HEK293 (cell line): ENCODE results near the gene PHF21A.

Experiments
- ATF2 ChIP-seq: fragments of 450-650 bp; formaldehyde crosslinking; IDR thresholded peaks from 2 replicates; pipeline ENCODE4 v1.5.1; 2016; ENCODE audit warnings: missing biosample characterization, missing genetic modification characterization, low read depth
- CTCF ChIP-seq: fragments of 450-650 bp; formaldehyde crosslinking; IDR thresholded peaks from 2 replicates; pipeline ENCODE4 v1.5.1; 2016; ENCODE audit warnings: missing biosample characterization, missing genetic modification characterization
- HOXD13 ChIP-seq: sonication (generic); formaldehyde crosslinking; IDR thresholded peaks from 2 replicates; pipeline ENCODE4 v1.8.0; 2022; ENCODE audit warnings: missing genetic modification reagents, borderline replicate concordance
- PBX3 ChIP-seq: sonication (generic); formaldehyde crosslinking; IDR thresholded peaks from 2 replicates; pipeline ENCODE4 v1.8.1; 2022; ENCODE audit warnings: mild to moderate bottlenecking, moderate library complexity, missing genetic modification reagents
- REST ChIP-seq: fragments of 450-650 bp; formaldehyde crosslinking; IDR thresholded peaks from 2 replicates; pipeline ENCODE4 v1.5.1; 2016; ENCODE audit warnings: missing biosample characterization, missing genetic modification characterization
- TRIM28 ChIP-seq: IDR thresholded peaks from 2 replicates; pipeline ENCODE4 v1.6.1; 2011; ENCODE audit warnings: low read length, control low read depth, borderline replicate concordance
- ZNF423 ChIP-seq: fragments of 450-650 bp; formaldehyde crosslinking; IDR thresholded peaks from 2 replicates; pipeline ENCODE4 v1.5.1; 2016; ENCODE audit warnings: missing biosample characterization, missing genetic modification characterization
- ZNF544 ChIP-seq: fragments of 450-650 bp; formaldehyde crosslinking; IDR thresholded peaks from 2 replicates; pipeline ENCODE4 v1.5.0; 2017; ENCODE audit warnings: missing biosample characterization, missing genetic modification characterization
- ZNF549 ChIP-seq: fragments of 450-650 bp; IDR thresholded peaks from 2 replicates; pipeline ENCODE4 v1.5.1; 2018; ENCODE audit warnings: missing biosample characterization, missing genetic modification characterization, mild to moderate bottlenecking, inconsistent platforms, moderate library complexity
- ZNF580 ChIP-seq: fragments of 450-650 bp; formaldehyde crosslinking; IDR thresholded peaks from 2 replicates; pipeline ENCODE4 v1.5.1; 2016; ENCODE audit warnings: missing biosample characterization, missing genetic modification characterization
- ZNF692 ChIP-seq: fragments of 450-650 bp; formaldehyde crosslinking; IDR thresholded peaks from 2 replicates; pipeline ENCODE4 v1.5.1; 2016; ENCODE audit warnings: missing biosample characterization, missing genetic modification characterization
- ZSCAN16 ChIP-seq: fragments of 450-650 bp; formaldehyde crosslinking; IDR thresholded peaks from 2 replicates; pipeline ENCODE4 v1.5.1; 2016; ENCODE audit warnings: missing biosample characterization, missing genetic modification characterization

GRCh38 chr11:46130286-46130940 lies 9.2 kb upstream of the PHF21A start:
- no peak for TF ChIP-seq ZNF692 (tag by site-specific recombination)
- TF ChIP-seq REST (tag by site-specific recombination): no peak
- no peak for TF ChIP-seq PBX3
- TF ChIP-seq ZNF544: no peak
- no peak for TF ChIP-seq HOXD13 (CRISPR knock-in tag)
- TF ChIP-seq ZNF580 (tag by site-specific recombination): no peak
- TF ChIP-seq CTCF (tag by site-specific recombination): no peak
- no peak for TF ChIP-seq ZNF423
- no peak for TF ChIP-seq TRIM28
- TF ChIP-seq ATF2 (tag by site-specific recombination): no peak
- TF ChIP-seq ZSCAN16: no peak
- no peak for TF ChIP-seq ZNF549 (tag by site-specific recombination)
